ACC112 (cell line): ENCODE data around the gene DSP.

Experiments
- H2AFZ ChIP-seq: fragments of 200-600 bp; sonication (generic); one replicate; pipeline ENCODE4 v1.6.0; 2017; ENCODE audit warnings: antibody characterized with exemption, low read length; ENCODE audit not compliant: unreplicated experiment
- H3K27ac ChIP-seq: fragments of 200-600 bp; sonication (generic); 2 replicates; pipeline ENCODE4 v1.5.1; 2014; ENCODE audit warnings: low read depth, mild to moderate bottlenecking, antibody characterized with exemption, low read length, moderate library complexity
- H3K27me3 ChIP-seq: fragments of 200-600 bp; sonication (generic); 2 replicates; pipeline ENCODE4 v1.6.1; 2014; ENCODE audit warnings: mild to moderate bottlenecking, antibody characterized with exemption, low read length, moderate library complexity, mixed read lengths; ENCODE audit not compliant: insufficient read depth
- H3K36me3 ChIP-seq: fragments of 200-600 bp; sonication (generic); 2 replicates; pipeline ENCODE4 v1.6.1; 2016; ENCODE audit warnings: mild to moderate bottlenecking, antibody characterized with exemption, low read length, moderate library complexity, mixed read lengths; ENCODE audit not compliant: insufficient read depth
- H3K4me1 ChIP-seq: fragments of 200-600 bp; sonication (generic); one replicate; pipeline ENCODE4 v1.6.1; 2016; ENCODE audit warnings: low read length, mixed read lengths; ENCODE audit not compliant: insufficient read depth, unreplicated experiment, control insufficient read depth
- H3K4me3 ChIP-seq: fragments of 200-600 bp; sonication (generic); 2 replicates; pipeline ENCODE4 v1.5.1; 2014; ENCODE audit warnings: mild to moderate bottlenecking, low read depth, low read length
- H3K79me2 ChIP-seq: fragments of 200-600 bp; sonication (generic); one replicate; pipeline ENCODE4 v1.6.0; 2016; ENCODE audit warnings: low read length; ENCODE audit not compliant: control insufficient read depth, unreplicated experiment, insufficient read depth

Gene DSP

DNA sequence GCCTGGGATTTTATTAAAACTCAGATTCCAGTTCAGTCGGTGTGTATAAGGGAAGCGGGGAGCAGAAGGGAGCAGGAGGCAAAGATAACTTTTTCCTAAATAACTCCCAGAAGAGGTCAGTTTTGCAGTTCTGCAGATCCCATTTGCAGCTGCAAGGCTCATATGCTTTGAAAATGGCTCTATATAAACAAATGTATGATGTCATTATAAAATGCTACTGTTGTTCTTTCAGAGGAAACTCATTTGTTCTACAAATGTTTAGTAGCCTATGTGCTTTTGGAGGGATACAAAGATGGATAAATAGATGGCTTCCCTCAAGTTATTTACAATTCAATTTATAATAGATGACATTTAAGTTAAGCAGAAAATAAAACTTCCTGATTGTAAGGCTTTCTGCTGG, 29.2 kb upstream of the DSP start:
- no peaks in the 10 kb centered on the region for H3K79me2 ChIP-seq
- H2AFZ ChIP-seq, result no peak overlapping the region
- no peaks in the 10 kb centered on the region for H3K4me1 ChIP-seq
- H3K36me3 ChIP-seq, result no peaks in the 10 kb centered on the region
- no peak overlapping the region for H3K27ac ChIP-seq
- peaks cover 10% of the 10 kb centered on the region; the same call in 1 of the 2 replicates for H3K27me3 ChIP-seq
- no peak overlapping the region for H3K4me3 ChIP-seq

DNA sequence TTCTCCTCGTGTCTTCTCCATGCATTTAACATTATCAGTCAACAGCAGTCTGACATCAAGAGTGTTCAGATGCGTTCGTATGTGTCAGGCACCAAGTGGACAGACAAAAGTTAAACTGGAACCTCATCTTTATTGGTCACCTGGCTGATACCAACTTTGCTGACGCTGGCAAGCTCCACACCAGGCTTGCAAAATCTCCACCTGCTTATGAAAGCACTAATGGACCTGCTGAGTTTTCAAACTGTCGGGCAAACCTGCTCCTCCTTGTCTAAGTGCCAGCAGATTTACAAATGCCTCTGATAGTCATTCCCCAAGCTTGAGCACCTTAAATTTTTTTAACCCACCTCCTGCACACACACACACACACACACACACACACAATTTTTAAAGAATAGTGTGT, 27.9 kb upstream of the DSP start:
- Histone ChIP-seq H3K27me3 (peaks cover 10% of the 10 kb centered on the region; the same call in 1 of the 2 replicates), H2AFZ (no peak overlapping the region), H3K4me1 (no peaks in the 10 kb centered on the region), H3K27ac (no peak overlapping the region), H3K36me3 (no peaks in the 10 kb centered on the region), H3K4me3 (no peak overlapping the region), H3K79me2 (no peaks in the 10 kb centered on the region)

DNA sequence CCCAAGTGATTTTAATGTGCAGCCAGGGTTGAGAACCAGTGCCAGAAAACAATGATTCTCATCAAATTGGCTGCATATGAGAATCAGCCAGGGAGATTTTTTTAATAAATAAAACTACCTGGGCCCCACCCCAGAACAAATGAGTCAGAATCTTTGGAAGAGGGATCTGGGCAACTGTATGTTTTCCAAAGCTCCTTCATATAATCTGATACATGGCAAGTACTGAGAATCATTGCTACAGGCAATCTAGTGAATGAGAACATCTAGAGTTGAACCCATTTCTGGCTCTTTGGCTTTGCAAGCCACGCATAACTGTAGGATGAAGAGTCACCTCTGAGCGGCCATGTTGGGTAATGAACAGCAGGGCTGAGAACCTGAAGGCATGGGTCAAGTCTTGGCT, 26.1 kb upstream of the DSP start:
- Histone ChIP-seq H3K36me3 (no peaks in the 10 kb centered on the region), H3K4me3 (no peak overlapping the region), H3K4me1 (no peaks in the 10 kb centered on the region), H3K27me3 (peaks cover 10% of the 10 kb centered on the region; the same call in 1 of the 2 replicates), H2AFZ (no peak overlapping the region), H3K79me2 (no peaks in the 10 kb centered on the region), H3K27ac (no peak overlapping the region)

DNA sequence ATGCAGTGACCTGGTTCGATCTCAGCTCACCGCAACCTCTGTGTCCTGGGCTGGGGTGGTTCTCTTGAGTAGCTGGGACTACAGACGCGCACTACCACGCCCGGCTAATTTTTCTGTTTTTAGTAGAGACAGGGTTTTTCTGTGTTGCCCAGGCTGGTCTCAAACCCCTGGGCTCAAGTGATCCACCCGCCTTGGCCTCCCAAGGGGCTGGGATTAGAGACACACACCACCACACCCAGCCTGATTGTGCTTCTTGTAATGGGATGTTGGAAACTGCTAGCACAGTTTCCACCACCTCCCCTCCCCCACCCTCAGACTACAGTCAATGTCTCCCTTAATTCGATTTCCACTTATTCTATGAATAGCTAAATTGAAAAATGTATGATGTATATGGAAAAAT, 22.6 kb upstream of the DSP start:
- H3K4me1 ChIP-seq, result no peaks in the 10 kb centered on the region
- H3K27me3 ChIP-seq, result no peaks in the 10 kb centered on the region
- H3K4me3 ChIP-seq, result no peak overlapping the region
- no peak overlapping the region for H3K27ac ChIP-seq
- H3K36me3 ChIP-seq, result no peaks in the 10 kb centered on the region
- H2AFZ ChIP-seq, result no peak overlapping the region
- H3K79me2 ChIP-seq, result no peaks in the 10 kb centered on the region

DNA sequence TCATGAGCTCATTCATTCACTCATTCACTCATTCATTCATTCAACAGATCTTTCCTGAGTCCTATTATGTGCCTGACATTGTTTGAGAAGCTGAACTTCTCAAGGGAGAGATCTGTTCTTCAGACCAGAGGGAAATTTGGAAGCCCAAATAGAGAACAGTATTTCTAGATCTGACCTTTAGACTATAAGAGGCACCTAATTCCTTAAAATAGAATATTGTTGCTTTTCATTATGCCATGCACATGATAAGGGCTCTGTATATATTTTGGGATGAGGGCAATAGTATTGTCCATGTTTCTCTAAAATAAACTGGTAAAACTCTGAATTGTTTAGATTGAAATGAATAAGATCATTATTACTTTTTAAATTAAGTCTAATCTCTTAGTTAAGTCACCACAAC, 18.6 kb upstream of the DSP start:
- Histone ChIP-seq H3K27ac (no peak overlapping the region), H2AFZ (no peak overlapping the region), H3K4me1 (no peaks in the 10 kb centered on the region), H3K27me3 (no peaks in the 10 kb centered on the region), H3K36me3 (no peaks in the 10 kb centered on the region), H3K4me3 (no peak overlapping the region), H3K79me2 (no peaks in the 10 kb centered on the region)

DNA sequence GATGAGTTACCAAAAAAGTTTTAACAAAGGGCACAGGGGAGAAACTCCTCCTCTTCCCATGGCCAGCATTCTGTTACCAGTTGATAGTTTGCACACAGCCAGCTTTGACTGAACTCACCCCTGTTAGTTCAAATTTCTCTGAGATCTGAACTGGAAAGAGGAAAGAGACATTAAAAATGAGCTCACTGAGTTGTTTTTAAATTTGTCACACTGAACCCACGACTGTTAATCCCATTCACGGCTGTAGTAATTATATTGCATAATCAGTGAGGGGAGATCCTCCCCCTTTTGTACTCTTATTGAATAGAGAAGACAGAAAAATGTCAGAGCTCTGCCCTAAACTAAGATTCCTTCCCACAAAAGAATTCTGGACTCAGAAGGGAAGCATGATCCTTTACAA, 17.5 kb upstream of the DSP start:
- no peak overlapping the region for H3K4me3 ChIP-seq
- H3K27me3 ChIP-seq, result no peaks in the 10 kb centered on the region
- no peaks in the 10 kb centered on the region for H3K36me3 ChIP-seq
- peaks cover 4% of the 10 kb centered on the region for H3K4me1 ChIP-seq
- H3K79me2 ChIP-seq, result no peaks in the 10 kb centered on the region
- no peak overlapping the region for H2AFZ ChIP-seq
- H3K27ac ChIP-seq, result no peak overlapping the region

DNA sequence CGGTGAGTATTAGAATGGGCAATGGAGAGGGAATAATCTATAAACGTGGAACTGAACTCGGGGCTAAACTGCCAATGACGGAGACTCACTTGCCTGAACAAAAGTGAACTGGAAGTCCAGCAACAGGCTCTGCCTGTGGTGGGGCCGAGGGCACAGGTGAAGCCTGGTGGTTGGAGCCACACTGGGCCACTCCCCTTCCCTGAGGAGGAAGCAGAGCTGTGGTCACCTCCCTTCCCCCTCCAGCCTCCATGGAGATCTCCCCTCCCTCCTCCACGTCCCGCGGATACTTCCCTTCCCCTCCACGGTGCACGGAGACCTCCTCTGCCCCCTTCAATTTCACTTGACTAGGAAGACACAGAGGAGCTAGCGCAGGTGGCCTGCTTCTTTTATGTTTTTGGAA, 14.7 kb upstream of the DSP start:
- Histone ChIP-seq H3K4me1 (peaks cover 10% of the 10 kb centered on the region), H3K4me3 (no peak overlapping the region), H3K27me3 (no peaks in the 10 kb centered on the region), H3K27ac (no peak overlapping the region), H3K79me2 (no peaks in the 10 kb centered on the region), H2AFZ (no peak overlapping the region), H3K36me3 (no peaks in the 10 kb centered on the region)

DNA sequence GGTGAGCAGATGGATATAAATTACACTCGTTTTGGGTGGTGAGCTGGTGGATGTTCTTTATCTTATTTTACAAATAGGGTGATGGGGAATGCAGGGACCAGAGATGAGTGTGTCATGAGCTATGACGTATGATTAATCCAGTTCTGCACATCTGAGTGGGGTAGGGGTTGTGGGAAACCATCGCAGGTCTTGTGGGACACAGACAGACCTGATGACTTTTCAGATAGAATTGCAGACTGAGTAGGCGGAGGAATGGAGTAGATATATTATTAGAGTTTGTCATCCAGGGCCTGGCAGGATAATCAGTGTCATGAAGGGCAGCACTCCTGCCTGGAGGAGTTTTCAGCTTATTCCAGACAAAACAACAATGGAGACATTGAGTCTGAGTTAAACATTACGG, 12.9 kb upstream of the DSP start:
- Histone ChIP-seq H2AFZ (peak overlapping the region; percentile 40), H3K79me2 (no peaks in the 10 kb centered on the region), H3K4me3 (no peak overlapping the region), H3K27me3 (no peaks in the 10 kb centered on the region), H3K4me1 (peaks cover 14% of the 10 kb centered on the region), H3K36me3 (no peaks in the 10 kb centered on the region), H3K27ac (peak overlapping the region; percentile 73)

DNA sequence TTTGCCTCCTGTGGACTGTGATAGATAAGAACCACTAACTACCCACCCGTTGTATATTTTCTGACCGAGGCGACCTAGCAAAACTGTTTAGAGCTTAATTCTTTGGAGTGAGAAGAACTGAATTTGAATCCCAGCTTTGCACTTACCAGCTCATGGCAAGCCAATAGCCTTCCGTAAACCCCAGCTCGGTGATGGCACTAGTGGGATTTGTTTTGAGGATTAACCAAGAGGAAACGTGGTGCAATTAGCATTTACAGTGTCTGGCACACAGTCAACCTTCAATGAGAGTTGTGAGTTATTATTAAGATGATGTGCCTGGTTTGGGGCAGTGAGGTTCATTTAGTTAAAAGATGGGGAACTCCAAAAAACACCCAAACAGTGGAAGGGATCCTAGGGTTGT, 12.3 kb upstream of the DSP start:
- Histone ChIP-seq H3K79me2 (no peaks in the 10 kb centered on the region), H3K4me3 (no peak overlapping the region), H3K27ac (peak overlapping the region; percentile 73), H3K36me3 (no peaks in the 10 kb centered on the region), H3K27me3 (no peaks in the 10 kb centered on the region), H3K4me1 (peaks cover 14% of the 10 kb centered on the region), H2AFZ (peak overlapping the region; percentile 40)

DNA sequence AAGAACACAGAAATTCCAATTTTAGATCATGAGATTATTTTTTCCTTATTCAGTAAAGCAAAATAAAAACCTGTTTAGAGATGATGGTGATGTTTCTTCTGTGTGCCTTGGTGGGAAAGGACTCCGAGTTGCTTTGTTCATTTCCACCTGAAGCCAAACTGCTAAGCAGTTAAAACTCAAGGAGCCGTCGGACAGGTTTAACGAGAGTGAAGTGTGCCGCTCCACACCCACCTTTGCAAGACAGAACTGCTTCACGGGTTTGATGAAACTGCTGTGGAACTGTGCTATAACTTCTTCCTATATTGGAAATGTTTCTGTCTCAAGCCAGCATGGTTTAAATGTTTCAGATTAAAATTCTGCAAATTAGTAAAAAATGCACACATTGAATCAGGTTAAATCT, 9.2 kb upstream of the DSP start:
- no peak overlapping the region for H3K27ac ChIP-seq
- no peaks in the 10 kb centered on the region for H3K27me3 ChIP-seq
- peaks cover 28% of the 10 kb centered on the region for H3K4me1 ChIP-seq
- H3K36me3 ChIP-seq, result no peaks in the 10 kb centered on the region
- H2AFZ ChIP-seq, result peak overlapping the region; percentile 66
- H3K79me2 ChIP-seq, result no peaks in the 10 kb centered on the region
- no peak overlapping the region for H3K4me3 ChIP-seq

DNA sequence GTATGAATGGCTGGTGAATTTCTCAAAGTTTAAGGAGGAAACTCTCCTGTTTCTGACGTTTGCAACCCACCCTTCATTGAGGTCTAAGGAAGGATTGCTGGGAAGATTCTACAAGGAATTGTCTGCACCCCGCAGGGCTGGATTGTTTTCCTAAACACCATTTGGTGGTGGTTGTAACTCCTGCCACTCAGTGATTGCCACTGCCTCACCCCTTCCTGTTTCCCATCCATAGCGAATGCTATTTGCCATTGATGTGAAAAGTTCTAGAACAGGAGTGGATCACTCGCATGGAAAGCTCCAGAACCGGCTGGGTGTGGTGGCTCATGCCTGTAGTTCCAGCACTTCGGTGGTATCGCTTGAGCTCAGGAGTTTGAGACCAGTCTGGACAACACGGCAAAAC, 8.7 kb upstream of the DSP start:
- peak overlapping the region; percentile 66 for H2AFZ ChIP-seq

More for the DNA sequence above, 8.7 kb upstream of the DSP start:
- Histone ChIP-seq H3K27me3 (no peaks in the 10 kb centered on the region), H3K27ac (no peak overlapping the region), H3K4me1 (peaks cover 34% of the 10 kb centered on the region), H3K79me2 (no peaks in the 10 kb centered on the region), H3K4me3 (no peak overlapping the region), H3K36me3 (no peaks in the 10 kb centered on the region)
